HepG2 (cell line): Measurements from ENCODE around the gene MXD3. TPM values are rescaled to one million over a fixed set of nuclear protein-coding genes. Genes with fewer than 3 reads are reported as not detected.

Experiments
- ATF7 ChIP-seq, 2 experiments: fragments of 450-650 bp in 1 of 2; sonication (generic) in 1 of 2; formaldehyde crosslinking in 1 of 2; IDR thresholded peaks; 2 replicates each; pipeline versions ENCODE4 v1.4.0 to v1.6.1; 2016 to 2020; ENCODE audit warnings: antibody characterized with exemption in 1 of 2, mild to moderate bottlenecking in 1 of 2, missing genetic modification reagents in 1 of 2
- CEBPB ChIP-seq: IDR thresholded peaks from 2 replicates; pipeline ENCODE4 v1.6.1; 2011; ENCODE audit warnings: low read depth, low read length, improper control_type of control experiment, borderline replicate concordance
- CEBPG ChIP-seq: IDR thresholded peaks from 2 replicates; pipeline ENCODE4 v1.6.1; 2016
- HMG20B ChIP-seq: conservative IDR thresholded peaks from 2 replicates; pipeline ENCODE4 v1.6.1; 2016; ENCODE audit warnings: missing genetic modification reagents, missing compliant biosample characterization
- KMT2A ChIP-seq: sonication (generic); formaldehyde crosslinking; IDR thresholded peaks from 2 replicates; pipeline ENCODE4 v1.4.0; 2020; ENCODE audit warnings: missing genetic modification reagents
- MED1 ChIP-seq: sonication (generic); formaldehyde crosslinking; IDR thresholded peaks from 2 replicates; pipeline ENCODE4 v1.4.0; 2020; ENCODE audit warnings: missing genetic modification reagents
- MXD4 ChIP-seq: IDR thresholded peaks from 2 replicates; pipeline ENCODE4 v1.6.1; 2016; ENCODE audit warnings: mild to moderate bottlenecking, missing biosample characterization, missing genetic modification reagents
- NCOA2 ChIP-seq: sonication (generic); formaldehyde crosslinking; IDR thresholded peaks from 2 replicates; pipeline ENCODE4 v1.8.0; 2022; ENCODE audit warnings: inconsistent platforms
- NFE2L1 ChIP-seq: sonication (generic); formaldehyde crosslinking; IDR thresholded peaks from 2 replicates; pipeline ENCODE4 v1.4.0; 2020; ENCODE audit warnings: missing genetic modification reagents, mild to moderate bottlenecking, borderline replicate concordance
- PHF21A ChIP-seq: sonication (generic); formaldehyde crosslinking; IDR thresholded peaks from 2 replicates; pipeline ENCODE4 v1.5.0; 2020; ENCODE audit warnings: mild to moderate bottlenecking, missing genetic modification reagents
- RCOR2 ChIP-seq: IDR thresholded peaks from 2 replicates; pipeline ENCODE4 v1.6.1; 2016; ENCODE audit warnings: missing biosample characterization, missing genetic modification reagents
- RFX1 ChIP-seq: fragments of 450-650 bp; IDR thresholded peaks from 2 replicates; pipeline ENCODE4 v1.6.1; 2017
- SETDB1 ChIP-seq: sonication (generic); formaldehyde crosslinking; IDR thresholded peaks from 2 replicates; pipeline ENCODE4 v1.5.1; 2020; ENCODE audit warnings: missing genetic modification reagents, mild to moderate bottlenecking, borderline replicate concordance
- TARDBP ChIP-seq: sonication (generic); formaldehyde crosslinking; IDR thresholded peaks from 2 replicates; pipeline ENCODE4 v1.8.0; 2022; ENCODE audit warnings: mild to moderate bottlenecking, missing genetic modification reagents
- TCF7 ChIP-seq: sonication (generic); IDR thresholded peaks from 2 replicates; pipeline ENCODE4 v1.6.1; 2016; ENCODE audit warnings: antibody characterized with exemption, low read depth
- TP53 ChIP-seq: sonication (generic); formaldehyde crosslinking; conservative IDR thresholded peaks from 2 replicates; pipeline ENCODE4 v1.4.0; 2020; ENCODE audit warnings: missing genetic modification reagents
- ZKSCAN5 ChIP-seq: sonication (generic); formaldehyde crosslinking; IDR thresholded peaks from 2 replicates; pipeline ENCODE4 v1.5.1; 2020; ENCODE audit warnings: mild to moderate bottlenecking, missing genetic modification reagents
- ZNF263 ChIP-seq: sonication (generic); formaldehyde crosslinking; IDR thresholded peaks from 2 replicates; pipeline ENCODE4 v1.4.0; 2020; ENCODE audit warnings: missing genetic modification reagents
- ZNF720 ChIP-seq: sonication (generic); formaldehyde crosslinking; IDR thresholded peaks from 2 replicates; pipeline ENCODE4 v1.4.0; 2020; ENCODE audit warnings: missing genetic modification reagents
- polyA plus RNA-seq, 8 experiments: library from polyadenylated mRNA; depleted of rRNA in 3 of 8; stranded (reverse) in 7 of 8; unstranded in 1 of 8; fragments of >200 nt; fragmentation: Illumina TruSeq in 4 of 8; extraction: Trizol in 4 of 8; gene quantifications; 2 replicates each; pipeline versions ENCODE4 v1.2.1 to v1.2.3, GENCODE V29; 2011 to 2016; ENCODE audit warnings: low read depth in 4 of 8, missing spikeins in 1 of 8, mixed read lengths in 1 of 8; ENCODE audit not compliant: insufficient read depth in 1 of 8
- total RNA-seq, 5 experiments: library from RNA; depleted of rRNA; stranded (reverse); fragments of >200 nt; fragmentation: Illumina TruSeq; extraction: Trizol; gene quantifications; 2 replicates each; pipeline ENCODE4 v1.2.3, GENCODE V29; 2016; ENCODE audit warnings: low read depth in 1 of 5
- TF ChIP-seq, protein P1 (sequence below): sonication (generic); formaldehyde crosslinking; IDR thresholded peaks from 2 replicates; pipeline ENCODE4 v1.5.1; 2020; ENCODE audit warnings: mild to moderate bottlenecking, missing genetic modification reagents, moderate library complexity
- TF ChIP-seq, protein P2 (sequence below): sonication (generic); formaldehyde crosslinking; IDR thresholded peaks from 2 replicates; pipeline ENCODE4 v1.5.0; 2020; ENCODE audit warnings: mild to moderate bottlenecking, missing genetic modification reagents, borderline replicate concordance
- TF ChIP-seq, protein P3 (sequence below): fragments of 450-650 bp; IDR thresholded peaks from 2 replicates; pipeline ENCODE4 v1.6.1; 2017
- TF ChIP-seq, protein P4 (sequence below), 2 experiments: fragments of 450-650 bp in 1 of 2; sonication (generic) in 1 of 2; formaldehyde crosslinking; IDR thresholded peaks; 2 replicates each; pipeline versions ENCODE4 v1.5.0 to v1.8.0; 2020 to 2022; ENCODE audit warnings: mild to moderate bottlenecking in 1 of 2, missing genetic modification reagents in 1 of 2

MXD3 gene
- total and polyA plus RNA-seq, 2 of the 13 experiments (the other 11 are each of a cell fraction or from before 2014, with no cell fraction given), result 10.5 to 12.8 TPM

DNA sequence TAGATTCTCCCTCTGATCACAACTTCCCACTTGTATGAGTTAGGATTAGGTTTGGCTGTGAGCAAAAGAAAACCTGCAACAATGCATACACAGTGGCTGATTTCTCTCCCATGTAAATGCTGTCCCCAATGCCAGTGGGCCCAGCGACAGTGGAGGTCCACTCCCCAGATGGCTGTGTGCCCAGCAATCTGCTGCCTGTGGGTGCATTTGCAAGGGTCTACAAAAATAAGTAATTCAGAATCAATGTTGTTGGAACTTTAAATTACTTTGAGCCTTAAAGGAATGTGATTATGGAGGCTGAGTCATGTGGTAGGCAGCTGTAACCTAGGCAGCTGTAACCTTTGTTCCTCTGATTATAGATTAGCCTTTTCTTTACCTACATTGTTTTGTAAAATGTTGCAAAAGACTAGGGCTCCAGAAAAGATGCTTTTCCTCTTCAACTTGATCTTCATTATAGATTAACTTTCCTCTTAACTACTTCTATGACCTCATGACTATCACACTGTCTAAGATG is 14.2 kb upstream of the MXD3 start (continued):
- TF ChIP-seq, protein P1, sequence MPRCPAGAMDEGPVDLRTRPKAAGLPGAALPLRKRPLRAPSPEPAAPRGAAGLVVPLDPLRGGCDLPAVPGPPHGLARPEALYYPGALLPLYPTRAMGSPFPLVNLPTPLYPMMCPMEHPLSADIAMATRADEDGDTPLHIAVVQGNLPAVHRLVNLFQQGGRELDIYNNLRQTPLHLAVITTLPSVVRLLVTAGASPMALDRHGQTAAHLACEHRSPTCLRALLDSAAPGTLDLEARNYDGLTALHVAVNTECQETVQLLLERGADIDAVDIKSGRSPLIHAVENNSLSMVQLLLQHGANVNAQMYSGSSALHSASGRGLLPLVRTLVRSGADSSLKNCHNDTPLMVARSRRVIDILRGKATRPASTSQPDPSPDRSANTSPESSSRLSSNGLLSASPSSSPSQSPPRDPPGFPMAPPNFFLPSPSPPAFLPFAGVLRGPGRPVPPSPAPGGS (CRISPR knock-in tag), result no peak
- TF ChIP-seq MXD4 (CRISPR knock-in tag) (no peak), NFE2L1 (CRISPR knock-in tag) (no peak), RFX1 (peak; percentile 59; the same call in 1 of the 2 replicates), TP53 (CRISPR knock-in tag) (no peak), ATF7 (IDR thresholded peaks at IDR 0.05) (0 out of 2 replicates have a peak, but pooled peaks have one; percentile 30), ATF7 (CRISPR knock-in tag; IDR thresholded peaks at IDR 0.05) (no peak; the same call in 1 of the 2 replicates), PHF21A (peak; percentile 26; the same call in 1 of the 2 replicates), RCOR2 (CRISPR knock-in tag) (0 out of 2 replicates have a peak, but pooled peaks have one; percentile 14), ZKSCAN5 (CRISPR knock-in tag) (no peak), TCF7 (peak; percentile 56), MED1 (CRISPR knock-in tag) (peak; percentile 54; the same call in 1 of the 2 replicates), ZNF720 (no peak), SETDB1 (no peak), CEBPB (peak; percentile 84), NCOA2 (peak; percentile 73), KMT2A (CRISPR knock-in tag) (no peak), CEBPG (CRISPR knock-in tag) (peak; percentile 71), TARDBP (peak; percentile 75; the same call in 1 of the 2 replicates), HMG20B (CRISPR knock-in tag) (no peak), ZNF263 (no peak)
- TF ChIP-seq, protein P2, sequence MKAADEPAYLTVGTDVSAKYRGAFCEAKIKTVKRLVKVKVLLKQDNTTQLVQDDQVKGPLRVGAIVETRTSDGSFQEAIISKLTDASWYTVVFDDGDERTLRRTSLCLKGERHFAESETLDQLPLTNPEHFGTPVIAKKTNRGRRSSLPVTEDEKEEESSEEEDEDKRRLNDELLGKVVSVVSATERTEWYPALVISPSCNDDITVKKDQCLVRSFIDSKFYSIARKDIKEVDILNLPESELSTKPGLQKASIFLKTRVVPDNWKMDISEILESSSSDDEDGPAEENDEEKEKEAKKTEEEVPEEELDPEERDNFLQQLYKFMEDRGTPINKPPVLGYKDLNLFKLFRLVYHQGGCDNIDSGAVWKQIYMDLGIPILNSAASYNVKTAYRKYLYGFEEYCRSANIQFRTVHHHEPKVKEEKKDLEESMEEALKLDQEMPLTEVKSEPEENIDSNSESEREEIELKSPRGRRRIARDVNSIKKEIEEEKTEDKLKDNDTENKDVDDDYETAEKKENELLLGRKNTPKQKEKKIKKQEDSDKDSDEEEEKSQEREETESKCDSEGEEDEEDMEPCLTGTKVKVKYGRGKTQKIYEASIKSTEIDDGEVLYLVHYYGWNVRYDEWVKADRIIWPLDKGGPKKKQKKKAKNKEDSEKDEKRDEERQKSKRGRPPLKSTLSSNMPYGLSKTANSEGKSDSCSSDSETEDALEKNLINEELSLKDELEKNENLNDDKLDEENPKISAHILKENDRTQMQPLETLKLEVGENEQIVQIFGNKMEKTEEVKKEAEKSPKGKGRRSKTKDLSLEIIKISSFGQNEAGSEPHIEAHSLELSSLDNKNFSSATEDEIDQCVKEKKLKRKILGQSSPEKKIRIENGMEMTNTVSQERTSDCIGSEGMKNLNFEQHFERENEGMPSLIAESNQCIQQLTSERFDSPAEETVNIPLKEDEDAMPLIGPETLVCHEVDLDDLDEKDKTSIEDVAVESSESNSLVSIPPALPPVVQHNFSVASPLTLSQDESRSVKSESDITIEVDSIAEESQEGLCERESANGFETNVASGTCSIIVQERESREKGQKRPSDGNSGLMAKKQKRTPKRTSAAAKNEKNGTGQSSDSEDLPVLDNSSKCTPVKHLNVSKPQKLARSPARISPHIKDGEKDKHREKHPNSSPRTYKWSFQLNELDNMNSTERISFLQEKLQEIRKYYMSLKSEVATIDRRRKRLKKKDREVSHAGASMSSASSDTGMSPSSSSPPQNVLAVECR, result peak; percentile 44; the same call in 1 of the 2 replicates
- TF ChIP-seq, protein P3, sequence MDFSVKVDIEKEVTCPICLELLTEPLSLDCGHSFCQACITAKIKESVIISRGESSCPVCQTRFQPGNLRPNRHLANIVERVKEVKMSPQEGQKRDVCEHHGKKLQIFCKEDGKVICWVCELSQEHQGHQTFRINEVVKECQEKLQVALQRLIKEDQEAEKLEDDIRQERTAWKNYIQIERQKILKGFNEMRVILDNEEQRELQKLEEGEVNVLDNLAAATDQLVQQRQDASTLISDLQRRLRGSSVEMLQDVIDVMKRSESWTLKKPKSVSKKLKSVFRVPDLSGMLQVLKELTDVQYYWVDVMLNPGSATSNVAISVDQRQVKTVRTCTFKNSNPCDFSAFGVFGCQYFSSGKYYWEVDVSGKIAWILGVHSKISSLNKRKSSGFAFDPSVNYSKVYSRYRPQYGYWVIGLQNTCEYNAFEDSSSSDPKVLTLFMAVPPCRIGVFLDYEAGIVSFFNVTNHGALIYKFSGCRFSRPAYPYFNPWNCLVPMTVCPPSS, result no peak
- TF ChIP-seq, protein P4, sequence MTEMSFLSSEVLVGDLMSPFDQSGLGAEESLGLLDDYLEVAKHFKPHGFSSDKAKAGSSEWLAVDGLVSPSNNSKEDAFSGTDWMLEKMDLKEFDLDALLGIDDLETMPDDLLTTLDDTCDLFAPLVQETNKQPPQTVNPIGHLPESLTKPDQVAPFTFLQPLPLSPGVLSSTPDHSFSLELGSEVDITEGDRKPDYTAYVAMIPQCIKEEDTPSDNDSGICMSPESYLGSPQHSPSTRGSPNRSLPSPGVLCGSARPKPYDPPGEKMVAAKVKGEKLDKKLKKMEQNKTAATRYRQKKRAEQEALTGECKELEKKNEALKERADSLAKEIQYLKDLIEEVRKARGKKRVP (CRISPR knock-in tag; IDR thresholded peaks at IDR 0.05), result peak in 1 of 2 experiments; percentile 28; a peak in 1 of 4 replicates
